Esophagus muscularis mucosa (tissue), 3 donors: ENCODE results near the gene GALNT7.

ENCODE experiments used
- POLR2A ChIP-seq: fragments of 450-650 bp; IDR thresholded peaks from one replicate; pipeline ENCODE4 v1.6.1; 2017; ENCODE audit warnings: antibody characterized with exemption, moderate library complexity, mild to moderate bottlenecking, low read depth
- POLR2AphosphoS5 ChIP-seq, 2 donors: sonication (generic); formaldehyde crosslinking; IDR thresholded peaks; one replicate each; pipeline ENCODE4 v1.6.1; 2017; ENCODE audit warnings: antibody characterized with exemption in 2 of 2
- TF ChIP-seq, protein P1 (sequence below), 3 experiments: fragments of 200-600 bp in 2 of 3; fragments of 450-650 bp in 1 of 3; sonication (generic) in 2 of 3; IDR thresholded peaks; one replicate each; pipeline ENCODE4 v1.5.1; 2017 to 2019; ENCODE audit warnings: antibody characterized with exemption in 3 of 3, mild to moderate bottlenecking in 2 of 3, moderate library complexity in 1 of 3

DNA sequence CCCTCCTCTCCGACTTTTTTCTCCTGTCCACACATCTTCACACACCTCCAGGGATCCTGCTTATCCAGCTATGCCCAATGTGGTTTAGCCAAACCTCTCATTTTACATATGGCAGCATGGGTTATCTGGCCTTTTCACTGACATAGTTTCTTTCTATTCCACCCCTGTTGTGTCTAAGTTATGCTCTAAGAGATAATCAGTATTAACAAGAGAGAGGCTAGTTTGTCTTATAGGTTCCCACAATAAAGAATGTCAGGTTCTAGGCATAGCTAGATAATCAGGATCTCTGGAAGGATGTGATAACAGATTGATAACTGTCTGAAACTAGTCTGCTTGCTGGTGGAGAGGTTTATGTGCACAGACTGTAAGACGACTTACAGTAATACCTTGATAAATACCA lies 7.7 kb upstream of the GALNT7 start:
- TF ChIP-seq POLR2AphosphoS5 (IDR thresholded peaks at IDR 0.05), result no peak
- TF ChIP-seq POLR2A, result no peak
- TF ChIP-seq, protein P1, sequence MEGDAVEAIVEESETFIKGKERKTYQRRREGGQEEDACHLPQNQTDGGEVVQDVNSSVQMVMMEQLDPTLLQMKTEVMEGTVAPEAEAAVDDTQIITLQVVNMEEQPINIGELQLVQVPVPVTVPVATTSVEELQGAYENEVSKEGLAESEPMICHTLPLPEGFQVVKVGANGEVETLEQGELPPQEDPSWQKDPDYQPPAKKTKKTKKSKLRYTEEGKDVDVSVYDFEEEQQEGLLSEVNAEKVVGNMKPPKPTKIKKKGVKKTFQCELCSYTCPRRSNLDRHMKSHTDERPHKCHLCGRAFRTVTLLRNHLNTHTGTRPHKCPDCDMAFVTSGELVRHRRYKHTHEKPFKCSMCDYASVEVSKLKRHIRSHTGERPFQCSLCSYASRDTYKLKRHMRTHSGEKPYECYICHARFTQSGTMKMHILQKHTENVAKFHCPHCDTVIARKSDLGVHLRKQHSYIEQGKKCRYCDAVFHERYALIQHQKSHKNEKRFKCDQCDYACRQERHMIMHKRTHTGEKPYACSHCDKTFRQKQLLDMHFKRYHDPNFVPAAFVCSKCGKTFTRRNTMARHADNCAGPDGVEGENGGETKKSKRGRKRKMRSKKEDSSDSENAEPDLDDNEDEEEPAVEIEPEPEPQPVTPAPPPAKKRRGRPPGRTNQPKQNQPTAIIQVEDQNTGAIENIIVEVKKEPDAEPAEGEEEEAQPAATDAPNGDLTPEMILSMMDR (IDR thresholded peaks at IDR 0.05), result no peak
